GM18868 (cell line): ENCODE data around the gene MTARC1.

Experiments
- ATAC-seq: cut with Tn5 transposase; IDR thresholded peaks from one replicate; pipeline ENCODE4 v1.9.1; 2021; ENCODE audit warnings: mild to moderate bottlenecking, moderate library complexity; ENCODE audit not compliant: unreplicated experiment

MTARC1 gene

GRCh38 chr1:220827445-220828178, 40.9 kb downstream of the MTARC1 start:
- ATAC-seq: no peak

- no peak for ATAC-seq
Observed at GRCh38 chr1:220828179-220828490, 41.4 kb downstream of the MTARC1 start.

- no peak for ATAC-seq
Observed at GRCh38 chr1:220828950-220829586, 42.4 kb downstream of the MTARC1 start.

GRCh38 chr1:220833436-220833835, 46.7 kb downstream of the MTARC1 start:
- ATAC-seq: no peak

- ATAC-seq: no peak
Observed at GRCh38 chr1:220834155-220834870, 47.6 kb downstream of the MTARC1 start.
